Fibroblast of upper back skin (primary cell): ENCODE measurements around the gene ADAMTSL2.

ENCODE experiments used
- DNase-seq: peaks from one replicate; pipeline ENCODE4 v3.0.0-alpha.2; 2013

Gene ADAMTSL2

GRCh38 chr9:133534346-133535291, at the start of gene ADAMTSL2:
Gene ADAMTSL2, plus strand, starts transcription at chr9:133534704. Its CDS starts 2,009 bp downstream, at chr9:133536713.
- DNase-seq, result peak; percentile 36

DNA sequence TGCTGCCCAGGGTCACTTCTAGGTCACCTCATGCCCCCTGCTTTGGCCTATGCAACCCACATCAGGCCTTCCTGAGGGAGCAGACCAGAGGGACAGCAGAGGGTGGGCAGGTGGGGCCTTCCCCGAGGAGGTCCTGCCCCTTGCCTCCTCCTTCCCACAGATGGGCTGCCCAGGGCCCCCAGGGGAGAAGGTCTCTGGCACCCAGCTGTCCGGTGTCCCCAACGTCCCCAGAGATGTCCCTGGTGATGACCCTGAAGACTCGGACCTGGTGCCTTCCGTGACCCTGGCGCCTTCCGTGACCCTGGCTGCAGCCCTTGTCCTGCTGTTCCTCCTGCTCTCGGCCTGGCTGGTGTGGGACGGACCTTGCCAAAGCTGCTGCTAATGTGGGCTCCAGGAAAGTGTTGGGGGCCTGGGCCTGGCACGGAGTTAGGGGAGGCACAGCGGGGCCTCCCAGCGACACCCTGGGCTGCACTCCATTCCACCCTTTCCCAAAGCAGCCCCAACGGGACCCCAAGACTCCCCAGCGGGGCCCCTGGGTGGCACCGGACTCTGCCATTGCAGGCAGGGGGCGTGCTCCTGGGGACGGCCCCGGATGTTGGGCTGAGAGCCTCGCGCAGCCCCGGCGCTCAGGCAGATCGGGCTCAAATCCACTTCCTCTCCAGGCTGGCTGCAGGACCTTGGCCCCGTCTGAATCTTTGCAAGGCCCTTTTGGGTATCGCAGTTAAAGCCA, 48.8 kb upstream of the ADAMTSL2 start:
- DNase-seq, result no peak

GRCh38 chr9:133487331-133487725, 47.2 kb upstream of the ADAMTSL2 start:
- DNase-seq, result no peak

- no peak for DNase-seq
Measured at GRCh38 chr9:133488686-133489252, 45.7 kb upstream of the ADAMTSL2 start.

- DNase-seq, result no peak
Measured at GRCh38 chr9:133489253-133490190, 45.0 kb upstream of the ADAMTSL2 start.

- no peak for DNase-seq
Measured at GRCh38 chr9:133490201-133490681, 44.3 kb upstream of the ADAMTSL2 start.

DNA sequence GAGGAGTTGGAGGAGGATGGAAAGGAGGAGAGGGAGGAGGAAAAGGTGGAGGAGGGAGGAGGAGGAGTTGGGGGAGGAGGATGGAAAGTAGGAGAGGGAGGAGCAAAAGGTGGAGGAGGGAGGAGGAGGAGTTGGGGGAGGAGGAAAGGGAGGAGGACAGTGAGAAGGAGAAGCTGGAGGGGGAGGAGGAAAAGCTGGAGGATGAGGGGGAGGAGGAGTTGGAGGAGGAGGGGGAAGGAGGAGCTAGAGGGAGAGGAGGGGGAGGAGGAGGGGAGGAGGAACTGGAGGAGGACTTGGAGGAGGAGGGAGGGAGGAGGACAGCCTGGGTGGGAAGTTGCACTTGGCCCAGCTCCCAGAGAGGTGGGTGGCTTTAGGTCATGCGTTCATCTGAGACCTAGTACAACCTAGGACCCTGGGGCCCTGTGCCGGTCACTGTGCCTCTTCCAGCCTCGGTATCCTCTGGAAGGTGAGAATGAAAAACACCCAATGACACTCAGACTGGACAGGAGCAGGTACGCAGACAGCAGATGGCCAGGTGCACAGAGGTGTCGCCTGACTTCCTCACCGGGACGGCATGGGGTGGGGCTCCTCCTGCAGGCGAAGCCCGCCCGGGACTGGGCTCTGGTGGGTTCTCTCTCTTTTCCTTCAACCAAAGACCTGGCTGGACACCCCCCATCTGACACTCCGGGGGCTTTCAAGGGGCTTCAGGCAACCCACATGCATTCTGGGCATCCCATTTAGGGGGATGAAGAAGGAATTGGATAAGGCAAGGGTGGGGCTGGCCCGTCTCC, 43.4 kb upstream of the ADAMTSL2 start:
- DNase-seq, result no peak

GRCh38 chr9:133491656-133491925, 42.9 kb upstream of the ADAMTSL2 start:
- DNase-seq, result no peak

- no peak for DNase-seq
Measured at GRCh38 chr9:133492061-133493021, 42.2 kb upstream of the ADAMTSL2 start.

GRCh38 chr9:133493428-133493827, 41.1 kb upstream of the ADAMTSL2 start:
- no peak for DNase-seq

DNA sequence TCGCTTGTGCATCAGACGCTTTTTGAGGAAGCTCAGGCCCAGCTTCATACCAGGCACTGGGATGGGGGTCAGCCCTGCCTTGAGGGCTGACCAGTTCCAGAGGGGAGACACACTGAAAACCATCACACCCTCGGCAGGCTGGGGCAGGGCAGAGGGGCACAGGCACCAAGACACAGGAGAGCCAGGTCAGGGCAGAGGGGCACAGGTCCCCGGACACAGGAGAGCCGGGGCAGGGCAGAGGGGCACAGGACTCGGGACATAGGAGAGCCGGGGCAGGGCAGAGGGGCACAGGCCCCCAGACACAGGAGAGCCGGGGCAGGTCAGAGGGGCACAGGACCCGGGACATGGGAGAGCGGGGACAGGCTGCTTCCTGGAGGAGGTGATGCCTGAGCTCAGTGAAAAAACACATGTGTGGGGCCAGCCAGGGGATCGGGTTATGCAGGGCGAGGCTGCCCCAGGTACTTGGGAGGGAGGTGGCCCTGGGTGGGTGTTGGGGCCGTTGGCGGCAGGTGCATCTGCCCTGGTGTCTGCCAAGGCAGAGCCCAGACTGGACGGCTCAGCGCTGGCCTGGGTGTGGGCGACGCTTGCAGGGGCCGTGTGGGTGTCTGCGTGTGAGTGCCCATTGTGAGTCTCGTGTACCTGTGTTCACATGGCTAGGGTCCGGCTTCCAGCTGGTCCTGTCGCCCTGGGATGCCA, 40.5 kb upstream of the ADAMTSL2 start:
- no peak for DNase-seq

DNA sequence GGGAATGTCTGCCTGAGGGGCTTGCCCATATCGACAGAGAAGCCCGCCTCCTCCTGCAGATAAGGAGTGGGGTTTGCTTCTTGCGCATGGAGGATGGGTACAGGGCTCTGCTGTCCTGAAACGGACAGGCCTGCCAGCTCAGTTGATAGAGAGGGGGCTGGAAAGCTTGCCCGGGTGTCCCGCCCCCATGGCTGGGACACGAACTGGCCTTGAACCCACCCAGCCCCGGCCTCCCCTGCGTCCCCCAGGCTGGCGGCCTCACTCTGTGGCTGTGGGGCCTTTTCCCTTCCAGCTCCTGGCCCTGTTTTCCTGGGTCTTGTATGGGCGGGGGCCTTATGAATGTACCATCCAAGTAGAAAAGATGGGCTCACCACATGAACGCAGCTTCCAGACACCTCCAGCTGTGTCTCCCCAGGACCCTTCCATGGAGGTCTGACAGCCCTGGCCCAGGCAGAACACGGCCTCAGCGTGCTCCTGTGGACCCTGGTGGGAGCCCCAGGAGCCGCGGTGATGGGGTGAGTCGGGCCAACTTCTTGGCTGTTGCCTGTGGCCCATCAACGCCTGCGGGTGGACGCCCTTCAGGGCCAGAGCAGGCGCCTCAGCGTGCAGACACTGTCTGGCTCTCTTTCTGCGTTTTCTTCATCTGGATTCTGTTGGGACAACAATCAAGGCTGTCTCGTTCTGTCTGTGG, 39.7 kb upstream of the ADAMTSL2 start:
- DNase-seq, result no peak

- no peak for DNase-seq
Measured at GRCh38 chr9:133495327-133496293, 38.9 kb upstream of the ADAMTSL2 start.

- no peak for DNase-seq
Measured at GRCh38 chr9:133496861-133497842, 37.4 kb upstream of the ADAMTSL2 start.

DNA sequence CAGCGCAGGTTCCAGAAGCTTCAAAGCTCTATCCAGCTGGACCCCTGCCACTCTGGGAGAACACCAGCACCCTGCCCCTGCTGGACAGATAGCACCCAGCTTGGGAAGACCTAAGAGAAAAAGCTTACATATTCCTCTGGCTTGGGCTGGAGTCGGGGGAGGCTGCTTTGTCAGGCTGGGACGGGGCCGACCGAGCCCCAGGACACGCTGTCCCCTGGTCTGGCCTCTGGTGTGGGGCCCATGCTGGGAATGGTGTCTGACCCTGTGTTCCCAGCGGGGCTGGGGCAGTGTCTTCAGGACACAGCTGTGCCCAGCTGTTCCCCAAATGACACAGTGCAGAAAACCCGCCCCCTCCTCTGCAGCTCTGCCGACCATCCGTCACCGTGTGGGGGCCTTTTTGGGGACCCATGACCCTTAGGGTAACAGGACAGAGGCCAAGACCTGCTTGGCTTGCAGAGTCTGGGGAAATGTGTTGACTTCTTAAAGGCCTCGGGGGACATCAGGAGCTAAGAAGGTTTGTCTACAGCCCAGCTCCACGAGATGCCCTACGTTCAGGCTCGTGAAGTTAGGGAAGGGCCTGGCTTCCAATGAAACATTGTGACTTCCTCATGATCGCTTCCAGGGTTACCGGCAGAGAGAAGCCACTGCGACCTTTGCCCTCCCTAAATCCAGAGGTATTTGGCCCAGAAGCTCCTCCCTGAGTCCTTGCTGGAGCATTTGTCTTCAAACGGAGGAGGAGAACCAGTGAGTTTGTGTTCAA, 35.2 kb upstream of the ADAMTSL2 start:
- no peak for DNase-seq

- no peak for DNase-seq
Measured at GRCh38 chr9:133499892-133500270, 34.6 kb upstream of the ADAMTSL2 start.
